HL-60 (cell line): ENCODE measurements around the gene TOR2A.

Experiments
- DNase-seq, 2 experiments: peaks; one replicate each; pipeline ENCODE4 v3.0.0-alpha.2; 2010 to 2020; ENCODE audit warnings: low read depth in 1 of 2, low spot score in 1 of 2
- H3K27ac ChIP-seq: fragments of 250-450 bp; sonication (Bioruptor Pico); replicated peaks from 2 replicates; pipeline ENCODE4 v1.5.1; 2020; ENCODE audit warnings: mild to moderate bottlenecking, moderate library complexity
- H3K27me3 ChIP-seq: fragments of 250-450 bp; sonication (Bioruptor Pico); 2 replicates; pipeline ENCODE4 v1.5.1; 2021; ENCODE audit warnings: mild to moderate bottlenecking, moderate library complexity; ENCODE audit not compliant: insufficient read depth, poor library complexity, severe bottlenecking
- H3K4me3 ChIP-seq: replicated peaks from 2 replicates; pipeline ENCODE4 v1.5.1; 2011; ENCODE audit warnings: mild to moderate bottlenecking, control low read depth, low read length; ENCODE audit not compliant: insufficient read depth
- GABPA ChIP-seq: IDR thresholded peaks from 2 replicates; pipeline ENCODE4 v1.6.1; 2012; ENCODE audit warnings: low read depth
- POLR2AphosphoS5 ChIP-seq: IDR thresholded peaks from 2 replicates; pipeline ENCODE4 v1.6.1; 2012; ENCODE audit warnings: low read depth
- SPI1 ChIP-seq: IDR thresholded peaks from 2 replicates; pipeline ENCODE4 v1.6.1; 2012; ENCODE audit warnings: low read depth, mild to moderate bottlenecking, borderline replicate concordance
- TF ChIP-seq, protein P1 (sequence below): IDR thresholded peaks from one replicate; pipeline ENCODE4 v1.5.1; 2011; ENCODE audit warnings: low read length, control low read depth, inconsistent platforms; ENCODE audit not compliant: insufficient read depth
- TF ChIP-seq, protein P2 (sequence below): IDR thresholded peaks from 2 replicates; pipeline ENCODE4 v1.6.1; 2012; ENCODE audit warnings: low read depth; ENCODE audit not compliant: insufficient replicate concordance

The TOR2A gene

DNA sequence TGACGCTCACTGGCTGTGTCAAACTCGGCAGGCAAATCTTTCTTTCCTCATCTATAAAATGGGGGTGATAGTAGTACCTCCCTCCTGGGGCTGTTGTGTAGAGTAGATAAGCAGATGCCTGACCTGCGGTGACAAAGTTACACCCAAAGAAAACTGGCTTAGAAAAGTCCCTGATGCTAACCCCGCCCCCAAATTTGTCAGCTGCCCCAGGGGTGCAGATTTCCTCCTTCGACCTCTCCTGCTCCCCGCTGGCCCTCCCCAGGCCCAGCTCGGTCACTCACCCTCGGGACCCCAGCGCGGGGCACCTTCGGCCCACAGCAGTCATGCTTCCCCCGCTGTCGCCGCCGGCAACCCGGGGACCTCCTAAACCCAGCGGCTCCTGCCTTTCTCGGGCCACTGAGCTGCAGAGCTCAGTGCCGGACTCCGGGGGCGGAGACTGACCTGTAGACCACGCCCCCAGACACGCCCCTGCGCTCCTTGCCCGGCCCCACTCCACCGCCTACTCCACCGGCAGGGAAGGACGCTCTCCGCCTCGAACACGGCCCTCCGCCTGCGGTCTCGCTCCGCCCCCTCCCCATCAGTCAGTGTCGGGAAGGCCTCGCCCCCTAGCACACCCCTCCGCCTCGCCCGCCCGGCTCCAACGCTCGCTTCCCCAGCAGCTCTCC, 35.9 kb upstream of the TOR2A start:
- Histone ChIP-seq H3K4me3 (peak overlapping the region; percentile 54), H3K27me3 (no peaks in the 10 kb centered on the region), H3K27ac (no peak overlapping the region; the same call in 1 of the 2 replicates)
- peak; percentile 29; the same call in 1 of the 2 replicates for TF ChIP-seq POLR2AphosphoS5
- TF ChIP-seq, protein P1, sequence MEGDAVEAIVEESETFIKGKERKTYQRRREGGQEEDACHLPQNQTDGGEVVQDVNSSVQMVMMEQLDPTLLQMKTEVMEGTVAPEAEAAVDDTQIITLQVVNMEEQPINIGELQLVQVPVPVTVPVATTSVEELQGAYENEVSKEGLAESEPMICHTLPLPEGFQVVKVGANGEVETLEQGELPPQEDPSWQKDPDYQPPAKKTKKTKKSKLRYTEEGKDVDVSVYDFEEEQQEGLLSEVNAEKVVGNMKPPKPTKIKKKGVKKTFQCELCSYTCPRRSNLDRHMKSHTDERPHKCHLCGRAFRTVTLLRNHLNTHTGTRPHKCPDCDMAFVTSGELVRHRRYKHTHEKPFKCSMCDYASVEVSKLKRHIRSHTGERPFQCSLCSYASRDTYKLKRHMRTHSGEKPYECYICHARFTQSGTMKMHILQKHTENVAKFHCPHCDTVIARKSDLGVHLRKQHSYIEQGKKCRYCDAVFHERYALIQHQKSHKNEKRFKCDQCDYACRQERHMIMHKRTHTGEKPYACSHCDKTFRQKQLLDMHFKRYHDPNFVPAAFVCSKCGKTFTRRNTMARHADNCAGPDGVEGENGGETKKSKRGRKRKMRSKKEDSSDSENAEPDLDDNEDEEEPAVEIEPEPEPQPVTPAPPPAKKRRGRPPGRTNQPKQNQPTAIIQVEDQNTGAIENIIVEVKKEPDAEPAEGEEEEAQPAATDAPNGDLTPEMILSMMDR: no peak
- no peak for TF ChIP-seq GABPA
- DNase-seq: peak; percentile 97 to 98

DNA sequence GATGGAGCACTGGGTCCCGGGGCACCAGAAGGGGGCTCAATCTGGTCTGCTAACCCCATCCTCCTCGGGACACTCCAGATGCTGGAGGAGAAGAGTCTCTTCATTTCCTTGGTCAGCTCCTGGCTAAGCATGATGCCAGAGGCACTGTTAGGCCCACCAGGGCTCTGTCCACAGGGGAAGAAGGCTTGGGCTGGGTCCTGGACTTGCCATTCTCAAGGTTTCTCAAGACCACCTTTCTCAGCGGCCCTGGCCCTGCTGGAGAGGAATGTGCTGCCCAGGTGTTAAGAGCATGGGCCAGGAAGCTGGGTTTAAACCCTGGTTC, 35.5 kb upstream of the TOR2A start:
- no peaks in the 10 kb centered on the region for H3K27me3 ChIP-seq
- no peak overlapping the region; the same call in 1 of the 2 replicates for H3K27ac ChIP-seq
- H3K4me3 ChIP-seq: peak overlapping the region; percentile 54
- no peak for DNase-seq
- TF ChIP-seq, protein P2, sequence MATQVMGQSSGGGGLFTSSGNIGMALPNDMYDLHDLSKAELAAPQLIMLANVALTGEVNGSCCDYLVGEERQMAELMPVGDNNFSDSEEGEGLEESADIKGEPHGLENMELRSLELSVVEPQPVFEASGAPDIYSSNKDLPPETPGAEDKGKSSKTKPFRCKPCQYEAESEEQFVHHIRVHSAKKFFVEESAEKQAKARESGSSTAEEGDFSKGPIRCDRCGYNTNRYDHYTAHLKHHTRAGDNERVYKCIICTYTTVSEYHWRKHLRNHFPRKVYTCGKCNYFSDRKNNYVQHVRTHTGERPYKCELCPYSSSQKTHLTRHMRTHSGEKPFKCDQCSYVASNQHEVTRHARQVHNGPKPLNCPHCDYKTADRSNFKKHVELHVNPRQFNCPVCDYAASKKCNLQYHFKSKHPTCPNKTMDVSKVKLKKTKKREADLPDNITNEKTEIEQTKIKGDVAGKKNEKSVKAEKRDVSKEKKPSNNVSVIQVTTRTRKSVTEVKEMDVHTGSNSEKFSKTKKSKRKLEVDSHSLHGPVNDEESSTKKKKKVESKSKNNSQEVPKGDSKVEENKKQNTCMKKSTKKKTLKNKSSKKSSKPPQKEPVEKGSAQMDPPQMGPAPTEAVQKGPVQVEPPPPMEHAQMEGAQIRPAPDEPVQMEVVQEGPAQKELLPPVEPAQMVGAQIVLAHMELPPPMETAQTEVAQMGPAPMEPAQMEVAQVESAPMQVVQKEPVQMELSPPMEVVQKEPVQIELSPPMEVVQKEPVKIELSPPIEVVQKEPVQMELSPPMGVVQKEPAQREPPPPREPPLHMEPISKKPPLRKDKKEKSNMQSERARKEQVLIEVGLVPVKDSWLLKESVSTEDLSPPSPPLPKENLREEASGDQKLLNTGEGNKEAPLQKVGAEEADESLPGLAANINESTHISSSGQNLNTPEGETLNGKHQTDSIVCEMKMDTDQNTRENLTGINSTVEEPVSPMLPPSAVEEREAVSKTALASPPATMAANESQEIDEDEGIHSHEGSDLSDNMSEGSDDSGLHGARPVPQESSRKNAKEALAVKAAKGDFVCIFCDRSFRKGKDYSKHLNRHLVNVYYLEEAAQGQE: no peak
- TF ChIP-seq, protein P1: no peak
- TF ChIP-seq SPI1: no peak
- TF ChIP-seq POLR2AphosphoS5: no peak
- no peak for TF ChIP-seq GABPA

DNA sequence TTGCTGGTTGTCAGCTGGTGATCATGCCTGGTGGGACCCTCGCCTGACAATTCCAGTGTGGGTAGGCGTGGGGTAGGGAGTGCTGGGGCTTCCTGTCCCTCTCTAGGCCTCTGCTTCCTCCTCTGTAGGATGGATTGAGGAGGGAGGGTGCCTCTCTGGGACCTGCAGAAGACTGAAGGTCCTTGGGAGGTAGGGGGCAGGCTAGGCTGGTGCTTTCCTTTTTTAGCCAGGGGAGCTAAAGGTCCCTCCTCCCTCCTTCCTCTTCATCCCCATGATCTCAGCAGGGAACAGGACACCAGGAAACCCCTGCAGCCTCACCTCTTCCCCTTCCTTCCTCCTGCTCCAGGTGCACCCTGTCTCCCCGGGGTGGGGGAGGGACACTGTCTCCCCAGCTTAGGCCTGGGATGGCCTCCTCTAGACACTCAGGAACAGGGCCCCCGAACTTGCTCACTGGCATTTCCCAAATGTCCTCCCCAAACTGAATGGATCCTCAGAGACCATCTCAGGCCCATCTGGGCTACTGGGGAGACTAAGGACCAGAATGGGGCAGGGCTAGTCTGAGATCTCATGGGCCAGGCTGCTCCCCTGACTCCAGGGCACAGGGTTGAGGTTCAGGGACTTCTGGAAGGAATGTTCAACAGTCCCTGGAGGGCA, 35.0 kb upstream of the TOR2A start:
- Histone ChIP-seq H3K27me3 (no peaks in the 10 kb centered on the region), H3K4me3 (no peak overlapping the region), H3K27ac (peak overlapping the region; percentile 11)
- peak; percentile 52 to 79 for DNase-seq
- TF ChIP-seq GABPA: no peak
- TF ChIP-seq, protein P1: no peak
- no peak for TF ChIP-seq SPI1
- TF ChIP-seq, protein P2: no peak
- TF ChIP-seq POLR2AphosphoS5: no peak

DNA sequence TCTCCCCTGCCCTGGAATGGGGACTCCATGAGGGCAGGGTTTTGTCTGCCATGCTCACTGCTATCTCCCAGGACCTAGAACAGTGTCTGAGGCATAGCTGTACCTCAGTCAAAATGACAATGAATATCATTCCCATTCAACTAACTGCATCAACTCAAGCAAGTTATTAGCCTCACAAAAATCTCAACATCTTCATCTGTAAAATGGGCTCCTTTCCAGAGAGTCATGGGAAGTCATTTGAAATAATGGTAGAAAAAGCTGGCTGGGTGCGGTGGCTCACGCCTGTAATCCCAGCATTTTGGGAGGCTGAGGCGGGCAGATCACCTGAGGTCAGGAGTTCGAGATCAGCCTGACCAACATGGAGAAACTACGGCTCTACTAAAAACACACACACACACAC, 34.0 kb upstream of the TOR2A start:
- DNase-seq: no peak
- Histone ChIP-seq H3K27me3 (no peaks in the 10 kb centered on the region), H3K27ac (no peak overlapping the region), H3K4me3 (no peak overlapping the region)
- TF ChIP-seq, protein P1: no peak
- no peak for TF ChIP-seq POLR2AphosphoS5
- no peak for TF ChIP-seq GABPA
- TF ChIP-seq, protein P2: no peak
- TF ChIP-seq SPI1: no peak
